Measurements from ENCODE around the gene ANKRD35. TPM values are rescaled to one million over a fixed set of nuclear protein-coding genes. Genes with fewer than 3 reads are reported as not detected.

Gene ANKRD35
- total and polyA plus RNA-seq, 2 experiments from 2014 or later, result 0.77 TPM; not detected in 1

DNA sequence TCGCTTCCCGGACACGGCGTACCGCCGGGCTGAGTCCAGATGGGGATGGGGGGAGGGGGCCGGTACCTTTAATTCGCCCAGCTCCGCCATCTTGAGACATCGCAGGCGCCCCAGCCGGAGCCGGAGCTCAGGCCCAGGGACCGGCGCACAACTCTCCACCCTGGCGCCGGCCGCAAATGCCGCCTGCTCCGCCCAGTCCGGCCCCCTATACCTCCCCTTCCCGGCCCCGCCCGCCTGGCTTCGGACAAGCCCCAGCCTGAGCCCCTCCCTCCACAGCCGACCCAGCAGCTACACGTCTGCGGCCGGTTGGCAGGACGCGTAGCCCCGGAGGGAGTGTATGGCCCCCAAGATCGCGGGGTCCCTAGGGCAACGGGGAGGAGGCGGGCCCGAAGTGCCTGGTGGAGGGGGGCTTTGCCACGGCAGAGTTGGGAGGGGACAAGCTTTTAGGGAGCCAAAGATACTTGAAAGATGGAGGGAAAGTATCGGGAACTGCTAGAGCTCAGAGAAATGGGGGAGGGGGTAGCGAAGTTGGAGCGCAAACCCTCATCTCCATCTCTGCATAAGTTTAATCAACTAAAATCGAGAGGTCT, 26.7 kb downstream of the ANKRD35 start, which contains the start of gene PIAS3:
Gene PIAS3, minus strand, starts transcription at position 181 of the 590 bp plus-strand sequence. Its CDS starts 91 bp downstream, at position 90.
- no peak for TF ChIP-seq CTCF (IDR thresholded peaks at IDR 0.05; ENCODE audit: low read depth, low read length)
- Histone ChIP-seq H3K27ac (peak within 1 kb of the TSS; percentile 82), H3K27me3 (no peaks in the 10 kb centered on the region), H3K9me3 (ENCODE audit: low read depth) (no peaks in the 10 kb centered on the region), H3K4me1 (ENCODE audit: low read depth) (no peaks in the 10 kb centered on the region), H3K4me3 (peak within 1 kb of the TSS; percentile 73), H3K36me3 (peaks cover 12% of the 10 kb centered on the region)
- peak; percentile 97 to 98 for DNase-seq (ENCODE audit: low read depth in 1 of 2, low spot score in 1 of 2)

DNA sequence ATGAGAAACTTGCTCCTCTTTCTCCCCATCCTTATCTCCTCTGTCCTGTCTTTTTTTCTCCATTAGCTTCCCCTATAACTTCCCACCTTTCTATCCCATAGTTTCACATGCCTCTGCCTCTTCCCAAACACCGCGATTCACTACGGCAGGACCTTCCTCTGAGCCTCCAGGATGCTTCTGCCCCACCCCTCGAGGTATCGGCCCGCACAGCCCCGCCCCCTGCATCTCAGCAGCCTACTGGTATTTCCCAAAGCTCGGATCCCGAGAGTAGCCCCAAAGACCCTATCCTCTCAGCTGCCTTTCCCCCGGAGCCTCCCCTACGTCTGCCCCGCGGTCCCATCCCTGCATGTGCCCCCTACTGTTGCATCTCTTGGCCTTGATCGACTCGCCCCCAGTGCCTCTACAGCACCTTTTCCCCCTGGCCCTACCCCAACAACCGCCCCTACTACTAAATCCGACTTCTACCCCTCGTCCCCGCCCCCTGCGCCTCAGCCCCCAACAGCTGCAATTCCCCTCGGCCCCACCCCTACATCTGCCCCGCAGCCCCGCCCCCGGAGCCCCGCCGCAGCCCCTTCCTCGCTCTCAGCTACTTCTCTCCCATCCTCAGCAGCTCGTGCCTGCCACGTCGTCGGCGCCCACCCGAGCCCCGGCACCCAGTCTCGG, 27.3 kb downstream of the ANKRD35 start:
- Histone ChIP-seq H3K9me3 (ENCODE audit: low read depth) (no peaks in the 10 kb centered on the region), H3K27me3 (no peaks in the 10 kb centered on the region), H3K36me3 (peaks cover 16% of the 10 kb centered on the region), H3K4me1 (ENCODE audit: low read depth) (no peaks in the 10 kb centered on the region), H3K4me3 (peak overlapping the region; percentile 73), H3K27ac (peak overlapping the region; percentile 82)
- no peak for TF ChIP-seq CTCF (IDR thresholded peaks at IDR 0.05; ENCODE audit: low read depth, low read length)
- DNase-seq (ENCODE audit: low read depth in 1 of 2, low spot score in 1 of 2), result peak; percentile 49 to 65

- Histone ChIP-seq H3K4me3 (no peak overlapping the region), H3K36me3 (peaks cover 20% of the 10 kb centered on the region), H3K27me3 (no peaks in the 10 kb centered on the region), H3K4me1 (ENCODE audit: low read depth) (no peaks in the 10 kb centered on the region), H3K9me3 (ENCODE audit: low read depth) (no peaks in the 10 kb centered on the region), H3K27ac (no peak overlapping the region)
- no peak for DNase-seq (ENCODE audit: low read depth in 1 of 2, low spot score in 1 of 2)
- TF ChIP-seq CTCF (IDR thresholded peaks at IDR 0.05; ENCODE audit: low read depth, low read length), result no peak
Measured at GRCh38 chr1:145857170-145857569, 28.5 kb downstream of the ANKRD35 start.

- Histone ChIP-seq H3K36me3 (peaks cover 32% of the 10 kb centered on the region), H3K4me3 (no peak overlapping the region), H3K27ac (no peak overlapping the region), H3K4me1 (ENCODE audit: low read depth) (no peaks in the 10 kb centered on the region), H3K27me3 (no peaks in the 10 kb centered on the region), H3K9me3 (ENCODE audit: low read depth) (no peaks in the 10 kb centered on the region)
- DNase-seq (ENCODE audit: low read depth in 1 of 2, low spot score in 1 of 2), result no peak
- peak; percentile 9 for TF ChIP-seq CTCF (IDR thresholded peaks at IDR 0.05; ENCODE audit: low read depth, low read length)
Measured at GRCh38 chr1:145855426-145855948, 30.2 kb downstream of the ANKRD35 start.

- Histone ChIP-seq H3K27me3 (no peaks in the 10 kb centered on the region), H3K27ac (peak overlapping the region; percentile 60), H3K9me3 (ENCODE audit: low read depth) (no peaks in the 10 kb centered on the region), H3K36me3 (peaks cover 38% of the 10 kb centered on the region), H3K4me1 (ENCODE audit: low read depth) (peaks cover 3% of the 10 kb centered on the region), H3K4me3 (no peak overlapping the region)
- TF ChIP-seq CTCF (IDR thresholded peaks at IDR 0.05; ENCODE audit: low read depth, low read length), result peak; percentile 59
- peak in 1 of 2 donors; percentile 89 for DNase-seq (ENCODE audit: low read depth in 1 of 2, low spot score in 1 of 2)
Measured at GRCh38 chr1:145849356-145850160, 36.1 kb downstream of the ANKRD35 start.
